GM23248 (cell line): ENCODE measurements around the gene DOK3. TPM values are rescaled to one million over a fixed set of nuclear protein-coding genes. Genes with fewer than 3 reads are reported as not detected.

Experiments used
- DNase-seq: peaks from one replicate; pipeline ENCODE4 v3.0.0-alpha.2; 2015
- H2AFZ ChIP-seq: fragments of 200-600 bp; sonication (generic); 2 replicates; pipeline ENCODE4 v1.6.1; 2016; ENCODE audit warnings: antibody characterized with exemption
- H3F3A ChIP-seq: fragments of 200-600 bp; sonication (generic); 2 replicates; pipeline ENCODE4 v1.6.1; 2016; ENCODE audit warnings: mild to moderate bottlenecking, antibody characterized with exemption, mixed run types; ENCODE audit not compliant: insufficient read depth
- H3K27ac ChIP-seq: fragments of 200-600 bp; sonication (generic); 2 replicates; pipeline ENCODE4 v1.5.1; 2016; ENCODE audit warnings: mild to moderate bottlenecking
- H3K27me3 ChIP-seq: fragments of 200-600 bp; sonication (generic); replicated peaks from 2 replicates; pipeline ENCODE4 v1.6.1; 2016; ENCODE audit warnings: mild to moderate bottlenecking; ENCODE audit not compliant: insufficient read depth
- H3K36me3 ChIP-seq: fragments of 200-600 bp; sonication (generic); 2 replicates; pipeline ENCODE4 v1.6.1; 2016; ENCODE audit warnings: low read depth, mild to moderate bottlenecking
- H3K4me1 ChIP-seq: fragments of 200-600 bp; sonication (generic); 2 replicates; pipeline ENCODE4 v1.6.1; 2016; ENCODE audit warnings: mild to moderate bottlenecking; ENCODE audit not compliant: insufficient read depth
- H3K4me2 ChIP-seq: fragments of 200-600 bp; sonication (generic); one replicate; pipeline ENCODE4 v1.6.1; 2016; ENCODE audit warnings: mild to moderate bottlenecking; ENCODE audit not compliant: unreplicated experiment
- H3K4me3 ChIP-seq: fragments of 200-600 bp; sonication (generic); 2 replicates; pipeline ENCODE4 v1.5.1; 2016; ENCODE audit warnings: mild to moderate bottlenecking
- H3K79me2 ChIP-seq: fragments of 200-600 bp; sonication (generic); 2 replicates; pipeline ENCODE4 v1.6.1; 2016; ENCODE audit warnings: mild to moderate bottlenecking; ENCODE audit not compliant: insufficient read depth
- H3K9ac ChIP-seq: fragments of 200-600 bp; sonication (generic); 2 replicates; pipeline ENCODE4 v1.6.1; 2016; ENCODE audit warnings: mild to moderate bottlenecking
- H3K9me2 ChIP-seq: fragments of 200-600 bp; sonication (generic); 2 replicates; pipeline ENCODE4 v1.6.1; 2016; ENCODE audit warnings: mixed run types, mild to moderate bottlenecking, moderate library complexity; ENCODE audit not compliant: insufficient read depth
- H3K9me3 ChIP-seq: fragments of 200-600 bp; sonication (generic); one replicate; pipeline ENCODE4 v1.6.1; 2017; ENCODE audit warnings: low read depth
- H4K20me1 ChIP-seq: fragments of 200-600 bp; sonication (generic); 2 replicates; pipeline ENCODE4 v1.6.0; 2016; ENCODE audit not compliant: insufficient read depth
- EZH2 ChIP-seq: fragments of 200-600 bp; sonication (generic); IDR thresholded peaks from 2 replicates; pipeline ENCODE4 v1.6.1; 2018; ENCODE audit warnings: antibody characterized with exemption, mild to moderate bottlenecking; ENCODE audit not compliant: insufficient read depth, poor library complexity, severe bottlenecking
- EZH2phosphoT487 ChIP-seq: fragments of 200-600 bp; sonication (generic); IDR thresholded peaks from 2 replicates; pipeline ENCODE4 v1.6.1; 2018; ENCODE audit warnings: antibody characterized with exemption, moderate library complexity, mild to moderate bottlenecking, low read depth; ENCODE audit not compliant: insufficient read depth
- WGBS, 2 experiments: methylation state at CpG; one replicate each; pipeline ENCODE4 v1.1.6; 2015 to 2017; ENCODE audit warnings: low lambda C conversion rate in 2 of 2, low coverage in 1 of 2; ENCODE audit errors: missing lambda C conversion rate in 2 of 2; 5-methylcytosine and 5-hydroxymethylcytosine counted together
- in situ Hi-C: fragments of 300-500 bp; cut with MboI; formaldehyde crosslinking; loops from 2 replicates; pipeline ENCODE4 v1.15.0; 2020
- polyA plus RNA-seq: library from polyadenylated mRNA; unstranded; fragments of >200 nt; fragmentation: Nextera tagmentation; extraction: Ambion mirVana; gene quantifications from 2 replicates; pipeline ENCODE4 v1.2.1, GENCODE V29; 2016
- total RNA-seq: library from RNA; depleted of rRNA; stranded (reverse); fragments of >200 nt; shearing (Covaris generic); gene quantifications from 2 replicates; pipeline ENCODE4 v1.2.3, GENCODE V29; 2014

DOK3 gene
- total and polyA plus RNA-seq, 2 experiments from 2014 or later: 0.76 to 0.97 TPM

DNA sequence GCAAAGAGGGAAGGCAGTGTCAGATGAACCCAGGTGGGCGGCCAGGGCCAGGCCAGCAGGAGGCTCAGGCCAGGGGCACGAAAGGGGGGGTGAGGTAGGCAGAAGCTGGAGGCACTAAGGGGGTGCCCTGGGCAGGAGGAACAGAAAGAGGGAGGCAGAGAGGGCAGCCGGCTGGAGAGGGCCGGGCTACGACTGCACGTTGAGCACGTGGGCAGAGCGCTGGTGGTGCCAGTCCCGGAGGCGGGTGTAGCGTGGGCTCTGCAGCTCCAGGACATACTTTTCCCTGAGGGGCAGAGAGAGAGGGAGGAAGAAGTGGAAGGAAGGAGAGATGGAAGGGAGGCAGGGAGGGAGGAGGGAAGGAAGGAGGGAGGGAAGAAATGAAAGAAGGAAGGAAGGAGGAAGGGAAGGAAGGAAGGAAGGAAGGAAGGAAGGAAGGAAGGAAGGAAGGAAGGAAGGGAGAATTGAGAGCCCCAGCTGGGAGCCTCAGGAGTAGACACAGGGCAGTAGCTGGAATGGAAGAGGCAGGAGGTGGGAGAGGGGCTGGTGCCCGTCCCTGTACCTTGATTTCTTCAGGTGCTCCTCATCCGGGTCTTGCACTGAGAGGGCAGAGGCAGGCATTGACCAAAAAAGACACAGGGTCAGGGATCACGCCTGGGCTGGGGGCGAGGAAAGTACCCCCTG, 19.2 kb downstream of the DOK3 start:
- H3K27ac ChIP-seq: no peak overlapping the region
- H3K9me2 ChIP-seq: no peaks in the 10 kb centered on the region
- no peak overlapping the region for H3K9ac ChIP-seq
- 0 out of 2 replicates have a peak, but pooled peaks cover 4% of the 10 kb centered on the region for H4K20me1 ChIP-seq
- H3K27me3 ChIP-seq: no peaks in the 10 kb centered on the region
- in situ Hi-C loops: no loop called here
- no peak overlapping the region for H2AFZ ChIP-seq
- 94% methylated on average over 15 of the region's 15 CpGs for WGBS, 2 experiments
- H3F3A ChIP-seq: peaks cover 38% of the 10 kb centered on the region
- peaks cover 23% of the 10 kb centered on the region for H3K4me1 ChIP-seq
- no peak for DNase-seq
- H3K9me3 ChIP-seq: no peaks in the 10 kb centered on the region
- H3K4me3 ChIP-seq: no peak overlapping the region
- no peak overlapping the region for H3K4me2 ChIP-seq
- TF ChIP-seq EZH2 (no peak), EZH2phosphoT487 (no peak)
- H3K36me3 ChIP-seq: peaks cover 54% of the 10 kb centered on the region
- peaks cover 81% of the 10 kb centered on the region for H3K79me2 ChIP-seq

DNA sequence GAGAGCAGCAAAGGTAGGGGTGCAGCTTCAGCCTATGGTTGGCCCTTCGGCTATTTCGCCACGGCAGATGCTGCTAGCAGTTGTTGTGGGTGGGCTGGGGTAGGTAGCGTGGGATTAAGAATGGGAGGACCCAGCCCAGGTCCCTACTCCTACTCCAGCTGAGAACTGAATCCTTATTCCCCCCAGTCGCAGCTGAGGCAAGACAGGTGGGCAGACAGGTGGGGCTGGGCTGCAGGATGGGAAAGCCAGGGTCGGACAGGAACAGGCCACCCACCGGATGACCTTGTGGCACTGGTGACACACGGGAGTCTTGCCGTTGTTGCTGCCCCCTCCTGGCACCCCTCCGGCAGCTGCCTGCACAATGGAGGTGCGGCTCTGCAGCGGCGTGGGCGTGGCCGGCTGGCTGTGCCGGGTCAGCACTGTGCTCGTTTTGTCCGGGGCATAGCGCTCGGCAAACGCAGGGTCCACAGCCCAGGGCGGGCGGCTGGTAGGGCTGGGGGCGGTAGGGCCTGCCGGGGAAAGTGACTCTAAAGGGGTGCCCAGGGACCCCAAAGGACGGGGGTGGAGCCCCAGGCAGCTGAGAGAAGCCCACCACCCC, 20.4 kb downstream of the DOK3 start:
- in situ Hi-C loops: no loop called here
- TF ChIP-seq EZH2phosphoT487: no peak
- H3K36me3 ChIP-seq: peaks cover 67% of the 10 kb centered on the region
- 82 to 99% methylated on average over 14 to 19 of the region's 26 CpGs for WGBS, 2 experiments
- no peaks in the 10 kb centered on the region for H3K27me3 ChIP-seq
- H3K27ac ChIP-seq: no peak overlapping the region
- peaks cover 79% of the 10 kb centered on the region for H3K79me2 ChIP-seq
- no peak overlapping the region for H3K4me3 ChIP-seq
- no peak overlapping the region for H3K4me2 ChIP-seq
- no peaks in the 10 kb centered on the region for H3K9me3 ChIP-seq
- no peak overlapping the region for H3K9ac ChIP-seq
- peaks cover 48% of the 10 kb centered on the region for H3F3A ChIP-seq
- no peak overlapping the region for H2AFZ ChIP-seq
- no peak for DNase-seq
- H4K20me1 ChIP-seq: 0 out of 2 replicates have a peak, but pooled peaks cover 4% of the 10 kb centered on the region
- H3K9me2 ChIP-seq: no peaks in the 10 kb centered on the region
- peaks cover 14% of the 10 kb centered on the region for H3K4me1 ChIP-seq

DNA sequence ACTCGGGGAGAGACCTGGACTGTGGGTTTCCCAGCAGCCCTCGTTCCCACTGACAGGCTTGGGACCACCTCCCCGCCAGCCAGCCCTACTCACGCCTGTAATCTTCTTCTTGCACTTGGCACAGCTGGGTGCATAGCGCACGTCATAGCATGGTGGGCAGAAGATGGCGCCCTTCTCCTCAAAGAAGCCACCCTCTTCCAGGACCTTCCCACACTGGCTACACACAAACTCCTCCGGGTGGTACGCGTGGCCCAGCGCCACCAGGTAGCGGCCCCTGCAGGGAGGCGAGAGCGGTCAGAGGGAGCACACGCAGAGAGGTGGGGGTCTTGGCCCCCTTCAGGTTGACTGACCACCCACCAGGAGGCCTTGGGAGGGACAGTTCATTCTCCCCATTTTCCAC, 21.7 kb downstream of the DOK3 start:
- in situ Hi-C loops: no loop called here
- Histone ChIP-seq H2AFZ (no peak overlapping the region), H4K20me1 (0 out of 2 replicates have a peak, but pooled peaks cover 4% of the 10 kb centered on the region), H3K4me3 (no peak overlapping the region), H3K4me2 (no peak overlapping the region), H3K9me2 (no peaks in the 10 kb centered on the region), H3K9me3 (no peaks in the 10 kb centered on the region), H3K9ac (no peak overlapping the region), H3K27me3 (no peaks in the 10 kb centered on the region), H3K79me2 (peaks cover 67% of the 10 kb centered on the region), H3K4me1 (peaks cover 1% of the 10 kb centered on the region; the same call in 1 of the 2 replicates), H3K27ac (no peak overlapping the region), H3K36me3 (peaks cover 69% of the 10 kb centered on the region), H3F3A (peaks cover 56% of the 10 kb centered on the region)
- DNase-seq: no peak
- TF ChIP-seq EZH2phosphoT487 (no peak), EZH2 (no peak)
- 94 to 96% methylated on average over 15 of the region's 15 CpGs for WGBS, 2 experiments

DNA sequence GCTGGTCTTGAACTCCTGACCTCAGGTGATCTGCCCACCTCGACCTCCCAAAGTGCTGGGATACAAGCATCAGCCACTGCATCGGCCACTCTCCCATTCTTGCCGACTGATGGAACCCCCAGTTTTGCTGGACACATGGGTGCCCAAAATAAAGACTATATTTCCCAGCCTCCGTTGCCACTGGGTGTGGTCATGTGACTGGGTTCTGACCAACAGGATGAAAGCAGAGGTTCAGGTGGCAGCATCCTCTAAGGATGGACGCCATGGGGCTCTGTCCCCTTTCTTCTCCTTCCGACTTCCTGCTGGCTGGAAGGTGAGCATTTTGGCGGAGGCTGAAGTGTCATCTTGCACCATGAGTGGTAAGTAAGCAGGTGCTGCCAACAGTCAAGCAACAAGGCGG, 22.5 kb downstream of the DOK3 start:
- 0 out of 2 replicates have a peak, but pooled peaks cover 4% of the 10 kb centered on the region for H4K20me1 ChIP-seq
- no peak overlapping the region for H3K4me2 ChIP-seq
- H3F3A ChIP-seq: peaks cover 64% of the 10 kb centered on the region
- no peaks in the 10 kb centered on the region for H3K9me2 ChIP-seq
- H3K9me3 ChIP-seq: no peaks in the 10 kb centered on the region
- no peak for DNase-seq
- H3K27me3 ChIP-seq: no peaks in the 10 kb centered on the region
- H3K27ac ChIP-seq: peak overlapping the region; percentile 6; the same call in 1 of the 2 replicates
- peaks cover 70% of the 10 kb centered on the region for H3K36me3 ChIP-seq
- no peak overlapping the region for H3K9ac ChIP-seq
- in situ Hi-C loops: no loop called here
- no peak overlapping the region for H3K4me3 ChIP-seq
- H2AFZ ChIP-seq: no peak overlapping the region
- TF ChIP-seq EZH2phosphoT487 (no peak), EZH2 (no peak)
- WGBS, 2 experiments: 91 to 93% methylated on average over 8 of the region's 8 CpGs
- no peaks in the 10 kb centered on the region for H3K4me1 ChIP-seq
- H3K79me2 ChIP-seq: peaks cover 58% of the 10 kb centered on the region
